WTC11 (cell line): ENCODE results near the gene ROCK1. TPM values are rescaled to one million over a fixed set of nuclear protein-coding genes. Genes with fewer than 3 reads are reported as not detected.

Experiments
- ATAC-seq: fragments of 200-7000 bp; cut with Tn5 transposase; 2 replicates; pipeline ENCODE4 v1.10.0; 2021; ENCODE audit warnings: mild to moderate bottlenecking, moderate library complexity
- CTCF ChIA-PET: fragments of 300-600 bp; sonication (Branson Sonifier 250); formaldehyde crosslinking; loops from one replicate; lab custom pipeline; 2021; ENCODE audit warnings: antibody characterized with exemption; lab: Charles Lee
- POLR2A ChIA-PET: fragments of 350-600 bp; sonication (Branson Sonifier 250); formaldehyde crosslinking; loops from one replicate; lab custom pipeline; 2021; ENCODE audit warnings: antibody characterized with exemption; lab: Charles Lee
- DNase-seq: peaks from one replicate; pipeline ENCODE4 v3.0.0; 2021; ENCODE audit warnings: low spot score
- H3K27ac Mint-ChIP-seq: 2 replicates; pipeline ENCODE4 v1.8.0; 2021; ENCODE audit warnings: mixed read lengths
- H3K27me3 Mint-ChIP-seq: 2 replicates; pipeline ENCODE4 v1.8.0; 2021; ENCODE audit warnings: low read depth, mild to moderate bottlenecking, moderate library complexity, mixed read lengths
- H3K36me3 Mint-ChIP-seq: 2 replicates; pipeline ENCODE4 v1.8.0; 2021; ENCODE audit warnings: mixed read lengths
- H3K4me1 Mint-ChIP-seq: 2 replicates; pipeline ENCODE4 v1.8.0; 2022; ENCODE audit warnings: mixed read lengths
- H3K4me3 Mint-ChIP-seq: 2 replicates; pipeline ENCODE4 v1.8.0; 2021; ENCODE audit warnings: mild to moderate bottlenecking, moderate library complexity, mixed read lengths
- H3K9me3 Mint-ChIP-seq: 2 replicates; pipeline ENCODE4 v1.8.0; 2021; ENCODE audit warnings: mixed read lengths
- CREB1 ChIP-seq: sonication (generic); formaldehyde crosslinking; IDR thresholded peaks from 2 replicates; pipeline ENCODE4 v1.8.0; 2023; ENCODE audit warnings: mild to moderate bottlenecking, missing genetic modification reagents
- EMX1 ChIP-seq: fragments of 250-450 bp; sonication (Bioruptor Pico); IDR thresholded peaks from 2 replicates; pipeline ENCODE4 v1.8.0; 2021; ENCODE audit warnings: mild to moderate bottlenecking
- FOXP1 ChIP-seq: sonication (generic); formaldehyde crosslinking; IDR thresholded peaks from 2 replicates; pipeline ENCODE4 v1.8.0; 2022; ENCODE audit warnings: missing genetic modification reagents, mild to moderate bottlenecking, moderate library complexity, borderline replicate concordance
- GTF2I ChIP-seq: fragments of 250-450 bp; sonication (Bioruptor Pico); conservative IDR thresholded peaks from 2 replicates; pipeline ENCODE4 v1.4.0; 2021; ENCODE audit warnings: mild to moderate bottlenecking
- NFE2L1 ChIP-seq: sonication (generic); formaldehyde crosslinking; IDR thresholded peaks from 2 replicates; pipeline ENCODE4 v1.8.1; 2023; ENCODE audit warnings: missing genetic modification reagents
- OVOL2 ChIP-seq: fragments of 250-450 bp; sonication (Bioruptor Pico); IDR thresholded peaks from 2 replicates; pipeline ENCODE4 v1.9.0; 2021; ENCODE audit warnings: mild to moderate bottlenecking, borderline replicate concordance
- PRRX2 ChIP-seq: fragments of 250-450 bp; sonication (Bioruptor Pico); IDR thresholded peaks from 2 replicates; pipeline ENCODE4 v1.8.0; 2021; ENCODE audit warnings: mild to moderate bottlenecking
- SOX15 ChIP-seq: fragments of 250-450 bp; sonication (Bioruptor Pico); IDR thresholded peaks from 2 replicates; pipeline ENCODE4 v1.9.0; 2021; ENCODE audit warnings: mild to moderate bottlenecking
- SP1 ChIP-seq: sonication (generic); formaldehyde crosslinking; conservative IDR thresholded peaks from 2 replicates; pipeline ENCODE4 v1.8.1; 2022; ENCODE audit warnings: missing genetic modification reagents
- TCF7 ChIP-seq: sonication (generic); formaldehyde crosslinking; IDR thresholded peaks from 2 replicates; pipeline ENCODE4 v1.8.0; 2022; ENCODE audit warnings: mild to moderate bottlenecking, low read depth, missing genetic modification reagents, moderate library complexity
- ZNF423 ChIP-seq: fragments of 250-450 bp; sonication (Bioruptor Pico); IDR thresholded peaks from 2 replicates; pipeline ENCODE4 v2.1.2; 2022; ENCODE audit warnings: mild to moderate bottlenecking, moderate library complexity
- total RNA-seq: library from RNA; stranded (reverse); gene quantifications from 3 replicates; pipeline ENCODE4 v1.2.3, GENCODE V29; 2021
- TF ChIP-seq, protein P1 (sequence below): sonication (generic); formaldehyde crosslinking; IDR thresholded peaks from 2 replicates; pipeline ENCODE4 v1.8.1; 2022; ENCODE audit warnings: low read depth, missing genetic modification reagents, borderline replicate concordance
- TF ChIP-seq, protein P2 (sequence below): sonication (generic); formaldehyde crosslinking; IDR thresholded peaks from 2 replicates; pipeline ENCODE4 v1.8.1; 2022; ENCODE audit warnings: mild to moderate bottlenecking, moderate library complexity, missing genetic modification reagents
- TF ChIP-seq, protein P3 (sequence below): sonication (generic); formaldehyde crosslinking; IDR thresholded peaks from 2 replicates; pipeline ENCODE4 v1.8.0; 2022; ENCODE audit warnings: mild to moderate bottlenecking, missing genetic modification reagents
- TF ChIP-seq, protein P4 (sequence below): sonication (generic); formaldehyde crosslinking; IDR thresholded peaks from 2 replicates; pipeline ENCODE4 v1.8.1; 2023; ENCODE audit warnings: mild to moderate bottlenecking, missing genetic modification reagents, moderate library complexity
- TF ChIP-seq, protein P5 (sequence below): sonication (generic); formaldehyde crosslinking; IDR thresholded peaks from 2 replicates; pipeline ENCODE4 v1.8.1; 2022; ENCODE audit warnings: mild to moderate bottlenecking, missing genetic modification reagents, moderate library complexity, borderline replicate concordance
- TF ChIP-seq, protein P6 (sequence below): sonication (generic); formaldehyde crosslinking; conservative IDR thresholded peaks from 2 replicates; pipeline ENCODE4 v1.8.1; 2022; ENCODE audit warnings: mild to moderate bottlenecking, missing genetic modification reagents
- TF ChIP-seq, protein P7 (sequence below): sonication (generic); formaldehyde crosslinking; IDR thresholded peaks from 2 replicates; pipeline ENCODE4 v1.8.0; 2023; ENCODE audit warnings: mild to moderate bottlenecking, missing genetic modification reagents
- TF ChIP-seq, protein P8 (sequence below): fragments of 250-450 bp; sonication (Bioruptor Pico); IDR thresholded peaks from 2 replicates; pipeline ENCODE4 v1.9.0; 2021; ENCODE audit warnings: mild to moderate bottlenecking

ROCK1 gene
- total RNA-seq, 1 experiment from 2014 or later, result 42.2 TPM

DNA sequence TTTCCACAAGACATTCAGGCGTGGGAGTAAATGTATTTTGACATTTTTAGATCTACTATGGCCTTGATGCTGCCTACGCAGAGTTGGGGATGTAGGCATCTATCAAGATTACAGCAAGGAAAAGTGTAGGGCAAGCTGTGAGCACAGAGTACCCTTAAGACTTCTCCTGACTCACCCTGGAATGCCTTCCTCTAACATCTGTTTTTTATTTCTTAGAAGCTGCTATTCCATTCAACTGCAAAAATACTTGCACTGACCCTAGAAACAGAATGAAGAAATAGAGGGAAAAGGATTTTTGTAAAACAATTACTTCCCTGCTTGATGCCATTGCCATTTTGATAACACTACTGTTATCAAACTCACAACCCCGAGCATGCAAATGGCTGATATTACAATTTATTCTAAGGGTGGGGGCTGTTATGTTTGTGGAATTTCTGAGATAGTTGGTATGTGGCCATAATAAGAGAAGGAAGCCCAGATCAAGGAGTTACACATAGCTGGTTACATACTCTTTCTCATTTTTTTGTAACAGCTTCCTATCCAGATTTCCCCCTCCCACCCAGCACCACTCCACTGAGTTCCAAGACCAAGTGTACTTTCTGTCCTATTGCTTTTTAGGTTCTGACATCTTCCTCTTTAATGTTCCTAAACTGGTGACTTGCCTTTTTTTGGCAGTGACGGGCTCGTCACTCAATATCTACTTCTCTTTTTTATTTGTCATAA lies 6.0 kb upstream of the ROCK1 start (continued):
- TF ChIP-seq, protein P1, sequence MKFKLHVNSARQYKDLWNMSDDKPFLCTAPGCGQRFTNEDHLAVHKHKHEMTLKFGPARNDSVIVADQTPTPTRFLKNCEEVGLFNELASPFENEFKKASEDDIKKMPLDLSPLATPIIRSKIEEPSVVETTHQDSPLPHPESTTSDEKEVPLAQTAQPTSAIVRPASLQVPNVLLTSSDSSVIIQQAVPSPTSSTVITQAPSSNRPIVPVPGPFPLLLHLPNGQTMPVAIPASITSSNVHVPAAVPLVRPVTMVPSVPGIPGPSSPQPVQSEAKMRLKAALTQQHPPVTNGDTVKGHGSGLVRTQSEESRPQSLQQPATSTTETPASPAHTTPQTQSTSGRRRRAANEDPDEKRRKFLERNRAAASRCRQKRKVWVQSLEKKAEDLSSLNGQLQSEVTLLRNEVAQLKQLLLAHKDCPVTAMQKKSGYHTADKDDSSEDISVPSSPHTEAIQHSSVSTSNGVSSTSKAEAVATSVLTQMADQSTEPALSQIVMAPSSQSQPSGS, result no peak
- TF ChIP-seq, protein P2, sequence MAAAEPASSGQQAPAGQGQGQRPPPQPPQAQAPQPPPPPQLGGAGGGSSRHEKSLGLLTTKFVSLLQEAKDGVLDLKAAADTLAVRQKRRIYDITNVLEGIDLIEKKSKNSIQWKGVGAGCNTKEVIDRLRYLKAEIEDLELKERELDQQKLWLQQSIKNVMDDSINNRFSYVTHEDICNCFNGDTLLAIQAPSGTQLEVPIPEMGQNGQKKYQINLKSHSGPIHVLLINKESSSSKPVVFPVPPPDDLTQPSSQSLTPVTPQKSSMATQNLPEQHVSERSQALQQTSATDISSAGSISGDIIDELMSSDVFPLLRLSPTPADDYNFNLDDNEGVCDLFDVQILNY, result no peak

DNA sequence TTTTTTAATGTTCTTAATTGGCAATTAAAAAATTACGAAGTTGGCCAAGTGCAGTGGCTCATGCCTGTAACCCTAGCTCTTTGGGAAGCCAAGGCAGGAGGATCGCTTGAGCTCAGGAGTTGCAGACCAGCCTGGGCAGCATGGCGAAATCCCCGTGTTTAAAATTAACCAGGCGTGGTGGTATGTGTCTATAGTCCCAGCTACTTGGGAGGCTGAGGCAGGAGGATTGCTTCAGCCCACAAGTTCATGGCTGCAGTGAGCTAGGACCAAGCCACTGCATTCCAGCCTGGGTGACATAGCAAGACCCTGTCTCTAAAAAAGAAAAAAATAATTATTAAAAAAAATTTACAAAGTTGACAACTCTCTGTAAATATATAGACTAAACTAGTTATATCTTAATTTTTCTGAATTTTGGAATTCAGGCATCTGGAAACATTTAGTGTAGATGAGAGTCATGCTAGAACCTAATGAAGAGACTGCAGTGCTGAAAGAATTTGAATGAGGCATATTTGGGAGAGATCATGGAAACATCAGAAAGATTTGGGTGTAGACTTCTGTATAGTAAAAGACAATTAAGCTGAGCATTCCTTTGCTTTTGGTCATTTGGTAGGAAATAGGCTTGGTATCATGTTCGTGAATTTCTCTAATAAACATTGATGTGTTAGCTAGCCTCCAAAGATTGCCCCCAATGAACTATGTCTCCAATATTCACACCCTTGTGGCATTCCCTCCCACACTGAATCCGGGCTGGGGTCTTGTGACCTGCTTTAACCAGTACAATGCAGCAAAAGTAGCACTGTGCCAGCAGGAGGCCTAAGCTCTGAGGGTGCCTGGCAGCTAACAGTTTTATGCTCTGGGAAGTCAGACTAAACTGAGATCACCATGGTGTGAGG lies 4.2 kb upstream of the ROCK1 start:
- DNase-seq, result peak; percentile 23
- CTCF ChIA-PET, result interaction anchor here (1.0 to 1.6 kb wide), 3 partner anchors 63 to 484 kb away, joined by 4 to 8 read pairs (median 5); partner anchors contain the start of gene ESCO1

DNA sequence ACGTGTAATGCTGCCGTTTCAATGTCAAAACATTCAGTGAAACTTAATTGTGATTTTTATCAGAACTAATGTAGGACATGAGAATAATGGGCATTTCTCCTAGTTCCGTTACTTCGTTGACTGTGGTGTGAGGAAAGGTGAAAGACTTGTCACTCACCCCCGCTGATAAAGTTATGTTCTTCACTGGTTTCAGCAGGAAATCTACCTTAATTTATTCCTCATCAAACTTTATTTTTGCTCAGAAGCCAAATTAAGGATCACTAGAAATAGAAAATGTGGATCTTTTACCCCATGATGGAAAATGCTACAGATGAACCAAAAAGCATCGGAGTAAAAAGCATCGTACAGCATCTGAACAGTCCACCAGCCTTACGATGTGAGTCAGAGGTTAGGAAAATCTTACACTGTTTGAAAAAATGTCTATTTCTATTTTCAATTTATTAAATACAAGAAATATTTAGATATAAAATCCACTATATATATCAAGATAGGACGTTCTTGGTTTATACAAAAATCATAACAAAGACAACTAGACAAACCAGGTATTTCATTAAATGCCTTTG lies 1.0 kb upstream of the ROCK1 start:
- H3K27me3 Mint-ChIP-seq, result peaks cover 16% of the 10 kb centered on the region

More for the DNA sequence above, 4.2 kb upstream of the ROCK1 start:
- Mint-ChIP-seq H3K36me3 (no peaks in the 10 kb centered on the region), H3K4me1 (peaks cover 23% of the 10 kb centered on the region), H3K4me3 (no peak overlapping the region), H3K27ac (no peak overlapping the region), H3K9me3 (no peaks in the 10 kb centered on the region), H3K27me3 (peaks cover 16% of the 10 kb centered on the region)
- TF ChIP-seq, protein P3, sequence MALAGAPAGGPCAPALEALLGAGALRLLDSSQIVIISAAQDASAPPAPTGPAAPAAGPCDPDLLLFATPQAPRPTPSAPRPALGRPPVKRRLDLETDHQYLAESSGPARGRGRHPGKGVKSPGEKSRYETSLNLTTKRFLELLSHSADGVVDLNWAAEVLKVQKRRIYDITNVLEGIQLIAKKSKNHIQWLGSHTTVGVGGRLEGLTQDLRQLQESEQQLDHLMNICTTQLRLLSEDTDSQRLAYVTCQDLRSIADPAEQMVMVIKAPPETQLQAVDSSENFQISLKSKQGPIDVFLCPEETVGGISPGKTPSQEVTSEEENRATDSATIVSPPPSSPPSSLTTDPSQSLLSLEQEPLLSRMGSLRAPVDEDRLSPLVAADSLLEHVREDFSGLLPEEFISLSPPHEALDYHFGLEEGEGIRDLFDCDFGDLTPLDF (CRISPR knock-in tag), result no peak
- TF ChIP-seq, protein P4, sequence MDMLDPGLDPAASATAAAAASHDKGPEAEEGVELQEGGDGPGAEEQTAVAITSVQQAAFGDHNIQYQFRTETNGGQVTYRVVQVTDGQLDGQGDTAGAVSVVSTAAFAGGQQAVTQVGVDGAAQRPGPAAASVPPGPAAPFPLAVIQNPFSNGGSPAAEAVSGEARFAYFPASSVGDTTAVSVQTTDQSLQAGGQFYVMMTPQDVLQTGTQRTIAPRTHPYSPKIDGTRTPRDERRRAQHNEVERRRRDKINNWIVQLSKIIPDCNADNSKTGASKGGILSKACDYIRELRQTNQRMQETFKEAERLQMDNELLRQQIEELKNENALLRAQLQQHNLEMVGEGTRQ (CRISPR knock-in tag), result 0 out of 2 replicates have a peak, but pooled peaks have one; percentile 40
- TF ChIP-seq, all 79 proteins: peak for 1
- POLR2A ChIA-PET, result no interaction called here
- ATAC-seq, result no peak

More for the DNA sequence above, 1.0 kb upstream of the ROCK1 start:
- no peak overlapping the region; the same call in 1 of the 2 replicates for H3K4me3 Mint-ChIP-seq
- H3K36me3 Mint-ChIP-seq, result no peaks in the 10 kb centered on the region; the same call in 1 of the 2 replicates
- DNase-seq (no peak), ATAC-seq (no peak)
- H3K9me3 Mint-ChIP-seq, result no peaks in the 10 kb centered on the region
- H3K4me1 Mint-ChIP-seq, result peaks cover 16% of the 10 kb centered on the region
- POLR2A ChIA-PET, result interaction anchor here (1.4 kb wide), 1 partner anchor 11 kb away, joined by 3 read pairs; no protein-coding TSS in a partner anchor
- H3K27ac Mint-ChIP-seq, result no peak overlapping the region
- no peak for TF ChIP-seq EMX1 (CRISPR knock-in tag)
- no peak for TF ChIP-seq SP1
- TF ChIP-seq GTF2I (CRISPR knock-in tag), result no peak
- TF ChIP-seq FOXP1 (CRISPR knock-in tag), result no peak
- TF ChIP-seq NFE2L1 (CRISPR knock-in tag), result no peak
- TF ChIP-seq, protein P5, sequence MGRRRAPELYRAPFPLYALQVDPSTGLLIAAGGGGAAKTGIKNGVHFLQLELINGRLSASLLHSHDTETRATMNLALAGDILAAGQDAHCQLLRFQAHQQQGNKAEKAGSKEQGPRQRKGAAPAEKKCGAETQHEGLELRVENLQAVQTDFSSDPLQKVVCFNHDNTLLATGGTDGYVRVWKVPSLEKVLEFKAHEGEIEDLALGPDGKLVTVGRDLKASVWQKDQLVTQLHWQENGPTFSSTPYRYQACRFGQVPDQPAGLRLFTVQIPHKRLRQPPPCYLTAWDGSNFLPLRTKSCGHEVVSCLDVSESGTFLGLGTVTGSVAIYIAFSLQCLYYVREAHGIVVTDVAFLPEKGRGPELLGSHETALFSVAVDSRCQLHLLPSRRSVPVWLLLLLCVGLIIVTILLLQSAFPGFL, result no peak
- TF ChIP-seq, protein P6, sequence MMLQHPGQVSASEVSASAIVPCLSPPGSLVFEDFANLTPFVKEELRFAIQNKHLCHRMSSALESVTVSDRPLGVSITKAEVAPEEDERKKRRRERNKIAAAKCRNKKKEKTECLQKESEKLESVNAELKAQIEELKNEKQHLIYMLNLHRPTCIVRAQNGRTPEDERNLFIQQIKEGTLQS (CRISPR knock-in tag), result no peak
- TF ChIP-seq PRRX2, result no peak
- TF ChIP-seq, protein P7, sequence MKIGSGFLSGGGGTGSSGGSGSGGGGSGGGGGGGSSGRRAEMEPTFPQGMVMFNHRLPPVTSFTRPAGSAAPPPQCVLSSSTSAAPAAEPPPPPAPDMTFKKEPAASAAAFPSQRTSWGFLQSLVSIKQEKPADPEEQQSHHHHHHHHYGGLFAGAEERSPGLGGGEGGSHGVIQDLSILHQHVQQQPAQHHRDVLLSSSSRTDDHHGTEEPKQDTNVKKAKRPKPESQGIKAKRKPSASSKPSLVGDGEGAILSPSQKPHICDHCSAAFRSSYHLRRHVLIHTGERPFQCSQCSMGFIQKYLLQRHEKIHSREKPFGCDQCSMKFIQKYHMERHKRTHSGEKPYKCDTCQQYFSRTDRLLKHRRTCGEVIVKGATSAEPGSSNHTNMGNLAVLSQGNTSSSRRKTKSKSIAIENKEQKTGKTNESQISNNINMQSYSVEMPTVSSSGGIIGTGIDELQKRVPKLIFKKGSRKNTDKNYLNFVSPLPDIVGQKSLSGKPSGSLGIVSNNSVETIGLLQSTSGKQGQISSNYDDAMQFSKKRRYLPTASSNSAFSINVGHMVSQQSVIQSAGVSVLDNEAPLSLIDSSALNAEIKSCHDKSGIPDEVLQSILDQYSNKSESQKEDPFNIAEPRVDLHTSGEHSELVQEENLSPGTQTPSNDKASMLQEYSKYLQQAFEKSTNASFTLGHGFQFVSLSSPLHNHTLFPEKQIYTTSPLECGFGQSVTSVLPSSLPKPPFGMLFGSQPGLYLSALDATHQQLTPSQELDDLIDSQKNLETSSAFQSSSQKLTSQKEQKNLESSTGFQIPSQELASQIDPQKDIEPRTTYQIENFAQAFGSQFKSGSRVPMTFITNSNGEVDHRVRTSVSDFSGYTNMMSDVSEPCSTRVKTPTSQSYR (CRISPR knock-in tag), result no peak
- TF ChIP-seq TCF7 (CRISPR knock-in tag), result no peak
- no peak for TF ChIP-seq ZNF423 (CRISPR knock-in tag)
- TF ChIP-seq, protein P8, sequence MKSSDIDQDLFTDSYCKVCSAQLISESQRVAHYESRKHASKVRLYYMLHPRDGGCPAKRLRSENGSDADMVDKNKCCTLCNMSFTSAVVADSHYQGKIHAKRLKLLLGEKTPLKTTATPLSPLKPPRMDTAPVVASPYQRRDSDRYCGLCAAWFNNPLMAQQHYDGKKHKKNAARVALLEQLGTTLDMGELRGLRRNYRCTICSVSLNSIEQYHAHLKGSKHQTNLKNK (CRISPR knock-in tag), result no peak
- no peak for TF ChIP-seq SOX15
- TF ChIP-seq CREB1 (CRISPR knock-in tag), result no peak
- TF ChIP-seq OVOL2 (CRISPR knock-in tag), result no peak
- CTCF ChIA-PET, result interaction anchor here (1.2 kb wide), 1 partner anchor 35 kb away, joined by 4 read pairs; no protein-coding TSS in a partner anchor
